Liver (tissue), 9 donors: Measurements from ENCODE around the gene AKAP13. TPM values are rescaled to one million over a fixed set of nuclear protein-coding genes. Genes with fewer than 3 reads are reported as not detected.

Experiments used
- DNase-seq: peaks from one replicate; pipeline ENCODE4 v3.0.0-alpha.2; 2017; ENCODE audit warnings: low spot score
- H3K27ac ChIP-seq, 2 donors: one replicate each; pipeline ENCODE4 v1.7.0; 2013; ENCODE audit warnings: inconsistent platforms in 2 of 2, low read length in 2 of 2, control low read depth in 1 of 2, low read depth in 1 of 2, mild to moderate bottlenecking in 1 of 2
- H3K27me3 ChIP-seq, 4 donors: one replicate each; pipeline versions ENCODE4 v1.6.1 to v1.7.0; 2013; ENCODE audit warnings: low read length in 3 of 4, inconsistent platforms in 1 of 4, mild to moderate bottlenecking in 1 of 4, moderate library complexity in 1 of 4; ENCODE audit not compliant: control insufficient read depth in 4 of 4, insufficient read depth in 4 of 4
- H3K36me3 ChIP-seq, 4 donors: one replicate each; pipeline versions ENCODE4 v1.6.1 to v1.7.0; 2013; ENCODE audit warnings: low read length in 3 of 4, mild to moderate bottlenecking in 3 of 4, low read depth in 1 of 4, moderate library complexity in 1 of 4; ENCODE audit not compliant: control insufficient read depth in 4 of 4, insufficient read depth in 3 of 4
- H3K4me1 ChIP-seq, 4 donors: one replicate each; pipeline versions ENCODE4 v1.6.1 to v1.7.0; 2013; ENCODE audit warnings: low read length in 3 of 4, mild to moderate bottlenecking in 3 of 4, moderate library complexity in 1 of 4; ENCODE audit not compliant: control insufficient read depth in 4 of 4, insufficient read depth in 4 of 4
- H3K4me3 ChIP-seq, 3 donors: one replicate each; pipeline versions ENCODE4 v1.6.1 to v1.7.0; 2013; ENCODE audit warnings: low read length in 3 of 3, control low read depth in 1 of 3, low read depth in 1 of 3, mild to moderate bottlenecking in 1 of 3
- H3K9ac ChIP-seq, 2 donors: one replicate each; pipeline ENCODE4 v1.7.0; 2013; ENCODE audit warnings: low read length in 2 of 2, mild to moderate bottlenecking in 2 of 2, moderate library complexity in 2 of 2, control low read depth in 1 of 2, low read depth in 1 of 2
- H3K9me3 ChIP-seq, 4 donors: one replicate each; pipeline versions ENCODE4 v1.6.1 to v1.7.0; 2013; ENCODE audit warnings: low read length in 3 of 4; ENCODE audit not compliant: control insufficient read depth in 4 of 4
- ATF3 ChIP-seq: IDR thresholded peaks from 2 replicates; pipeline ENCODE4 v1.6.1; 2016; ENCODE audit warnings: antibody characterized with exemption
- FOXA1 ChIP-seq: IDR thresholded peaks from 2 replicates; pipeline ENCODE4 v1.6.1; 2016; ENCODE audit warnings: antibody characterized with exemption
- GABPA ChIP-seq, 2 donors: IDR thresholded peaks in 1 of 2; conservative IDR thresholded peaks in 1 of 2; 2 replicates each; pipeline ENCODE4 v1.6.1; 2016; ENCODE audit warnings: antibody characterized with exemption in 2 of 2, mild to moderate bottlenecking in 1 of 2, moderate library complexity in 1 of 2
- HNF4A ChIP-seq, 2 donors: conservative IDR thresholded peaks; 2 replicates each; pipeline ENCODE4 v1.6.1; 2016; ENCODE audit warnings: antibody characterized with exemption in 2 of 2, mild to moderate bottlenecking in 2 of 2
- JUND ChIP-seq, 2 donors: IDR thresholded peaks; 2 replicates each; pipeline ENCODE4 v1.6.1; 2016; ENCODE audit warnings: antibody characterized with exemption in 2 of 2
- NR2F2 ChIP-seq: IDR thresholded peaks from 2 replicates; pipeline ENCODE4 v1.6.1; 2016; ENCODE audit warnings: antibody characterized with exemption
- RAD21 ChIP-seq, 2 donors: IDR thresholded peaks; 2 replicates each; pipeline ENCODE4 v1.6.1; 2016; ENCODE audit warnings: antibody characterized with exemption in 2 of 2, mild to moderate bottlenecking in 2 of 2
- REST ChIP-seq: IDR thresholded peaks from 2 replicates; pipeline ENCODE4 v1.6.1; 2016; ENCODE audit warnings: antibody characterized with exemption, mild to moderate bottlenecking
- RXRA ChIP-seq, 2 donors: IDR thresholded peaks; 2 replicates each; pipeline ENCODE4 v1.6.1; 2017 to 2018; ENCODE audit warnings: antibody characterized with exemption in 2 of 2, mild to moderate bottlenecking in 1 of 2
- TAF1 ChIP-seq: conservative IDR thresholded peaks from 2 replicates; pipeline ENCODE4 v1.6.1; 2016; ENCODE audit warnings: antibody characterized with exemption, mild to moderate bottlenecking
- YY1 ChIP-seq: IDR thresholded peaks from 2 replicates; pipeline ENCODE4 v1.6.1; 2016; ENCODE audit warnings: antibody characterized with exemption, mild to moderate bottlenecking
- WGBS: extraction: QIAGEN DNeasy Blood & Tissue Kit; methylation state at CpG from one replicate; pipeline ENCODE4 v1.1.7; 2013; 5-methylcytosine and 5-hydroxymethylcytosine counted together
- polyA plus RNA-seq, 2 donors: library from polyadenylated mRNA; stranded (reverse) in 1 of 2; unstranded in 1 of 2; fragments of 200-250 nt in 1 of 2; fragments of >200 nt in 1 of 2; fragmentation: Nextera tagmentation in 1 of 2; extraction: Ambion mirVana in 1 of 2; gene quantifications; one replicate each; pipeline versions ENCODE4 v1.2.1 to v1.2.3, GENCODE V29; 2013 to 2015
- total RNA-seq, 2 donors: library from RNA; depleted of rRNA; stranded (reverse); fragments of >200 nt; gene quantifications; one replicate each; pipeline ENCODE4 v1.2.3, GENCODE V29; 2014
- TF ChIP-seq, protein P1 (sequence below): fragments of 150-350 bp; IDR thresholded peaks from 2 replicates; pipeline ENCODE4 v1.5.1; 2017; ENCODE audit warnings: improper control_type of control experiment, low read depth, low read length; ENCODE audit not compliant: missing input control
- donor health status: healthy.
- donor health status: healthy.
- donor health status: healthy.
- donor health status: healthy.
- donor health status: healthy.

Gene AKAP13
- total and polyA plus RNA-seq, 4 donors, result 18.6 to 92.3 (median 37.4) TPM

- TF ChIP-seq, protein P1, sequence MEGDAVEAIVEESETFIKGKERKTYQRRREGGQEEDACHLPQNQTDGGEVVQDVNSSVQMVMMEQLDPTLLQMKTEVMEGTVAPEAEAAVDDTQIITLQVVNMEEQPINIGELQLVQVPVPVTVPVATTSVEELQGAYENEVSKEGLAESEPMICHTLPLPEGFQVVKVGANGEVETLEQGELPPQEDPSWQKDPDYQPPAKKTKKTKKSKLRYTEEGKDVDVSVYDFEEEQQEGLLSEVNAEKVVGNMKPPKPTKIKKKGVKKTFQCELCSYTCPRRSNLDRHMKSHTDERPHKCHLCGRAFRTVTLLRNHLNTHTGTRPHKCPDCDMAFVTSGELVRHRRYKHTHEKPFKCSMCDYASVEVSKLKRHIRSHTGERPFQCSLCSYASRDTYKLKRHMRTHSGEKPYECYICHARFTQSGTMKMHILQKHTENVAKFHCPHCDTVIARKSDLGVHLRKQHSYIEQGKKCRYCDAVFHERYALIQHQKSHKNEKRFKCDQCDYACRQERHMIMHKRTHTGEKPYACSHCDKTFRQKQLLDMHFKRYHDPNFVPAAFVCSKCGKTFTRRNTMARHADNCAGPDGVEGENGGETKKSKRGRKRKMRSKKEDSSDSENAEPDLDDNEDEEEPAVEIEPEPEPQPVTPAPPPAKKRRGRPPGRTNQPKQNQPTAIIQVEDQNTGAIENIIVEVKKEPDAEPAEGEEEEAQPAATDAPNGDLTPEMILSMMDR, result no peak
- TF ChIP-seq RAD21 (IDR thresholded peaks at IDR 0.05) (no peak), JUND (IDR thresholded peaks at IDR 0.05) (no peak), FOXA1 (no peak), RXRA (IDR thresholded peaks at IDR 0.05) (no peak)
Measured at GRCh38 chr15:85523530-85523929, 143.1 kb downstream of the AKAP13 start (continued).

GRCh38 chr15:85525755-85526154 lies 145.4 kb downstream of the AKAP13 start:
- H3K9ac ChIP-seq, result no peak overlapping the region
- no peak for DNase-seq
- H3K9me3 ChIP-seq, result no peaks in the 10 kb centered on the region
- H3K27me3 ChIP-seq, result no peaks in the 10 kb centered on the region
- no peak overlapping the region for H3K27ac ChIP-seq
- peaks cover 0 to 2% (median 0%) of the 10 kb centered on the region in 4 donors for H3K36me3 ChIP-seq
- no peak overlapping the region for H3K4me3 ChIP-seq
- peaks cover 0 to 3% (median 1%) of the 10 kb centered on the region in 4 donors for H3K4me1 ChIP-seq
- TF ChIP-seq ATF3 (no peak), HNF4A (conservative IDR thresholded peaks at IDR 0.05) (no peak), NR2F2 (no peak), YY1 (no peak), GABPA (IDR thresholded peaks at IDR 0.05 in 1 of 2, conservative IDR thresholded peaks at IDR 0.05 in 1 of 2) (no peak), FOXA1 (no peak)

DNA sequence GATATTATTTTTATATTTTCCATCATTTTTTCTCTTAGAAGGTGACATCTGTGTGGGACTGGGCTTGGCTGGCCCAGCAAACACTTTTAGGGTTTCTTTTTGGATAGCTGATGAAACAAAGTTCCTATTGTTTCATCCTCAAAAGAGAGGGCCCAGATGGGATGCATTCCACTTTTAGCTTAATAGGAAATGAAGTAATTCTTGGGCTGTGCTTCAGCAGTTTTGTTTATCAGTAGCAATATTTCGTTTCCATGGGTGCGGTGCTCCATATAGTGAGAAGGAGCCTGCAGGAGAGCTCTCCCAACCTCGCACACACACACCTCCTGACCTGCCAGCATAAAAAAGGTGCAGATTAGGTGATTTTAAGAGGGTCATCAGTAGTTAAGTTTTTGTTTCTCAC lies 147.5 kb downstream of the AKAP13 start:
- TF ChIP-seq GABPA (IDR thresholded peaks at IDR 0.05 in 1 of 2, conservative IDR thresholded peaks at IDR 0.05 in 1 of 2) (no peak), REST (no peak), RAD21 (IDR thresholded peaks at IDR 0.05) (no peak), FOXA1 (no peak), TAF1 (no peak), HNF4A (conservative IDR thresholded peaks at IDR 0.05) (no peak)
- Histone ChIP-seq H3K9me3 (no peaks in the 10 kb centered on the region), H3K9ac (no peak overlapping the region), H3K36me3 (peaks cover 0 to 2% (median 0%) of the 10 kb centered on the region in 4 donors), H3K4me3 (no peak overlapping the region), H3K27ac (no peak overlapping the region), H3K4me1 (peaks cover 2 to 12% (median 9%) of the 10 kb centered on the region in 4 donors), H3K27me3 (no peaks in the 10 kb centered on the region)
- WGBS, result 69% methylated on average over 3 of the region's 3 CpGs
- DNase-seq, result no peak
